ENCODE measurements around the gene WSCD2. TPM values are rescaled to one million over a fixed set of nuclear protein-coding genes. Genes with fewer than 3 reads are reported as not detected.

The WSCD2 gene
- polyA plus RNA-seq, 1 of the 3 experiments (the other 2 are of a cell fraction): 0.03 TPM

- Histone ChIP-seq H4K20me1 (ENCODE audit: insufficient read depth) (no peaks in the 10 kb centered on the region), H3K36me3 (replicated peaks in 1 of 2; ENCODE audit: control insufficient read depth in 1 of 2, insufficient read depth in 2 of 2, low read length in 1 of 2) (no peaks in the 10 kb centered on the region), H3K27ac (ENCODE audit: low read depth in 2 of 2, low read length in 1 of 2) (no peak overlapping the region), H3K79me2 (ENCODE audit: insufficient read depth) (no peaks in the 10 kb centered on the region), H3K27me3 (ENCODE audit: insufficient read depth) (no peaks in the 10 kb centered on the region), H3K4me3 (ENCODE audit: low read depth in 2 of 2, low read length in 1 of 2) (no peak overlapping the region), H3K4me2 (no peak overlapping the region), H3F3A (replicated peaks; ENCODE audit: insufficient read depth) (no peaks in the 10 kb centered on the region), H2AFZ (ENCODE audit: low read depth) (no peak overlapping the region), H3K4me1 (ENCODE audit: control insufficient read depth in 1 of 2, insufficient read depth in 2 of 2, low read depth in 1 of 2, low read length in 1 of 2) (peaks cover 0 to 6% of the 10 kb centered on the region in 2 experiments; a peak in 1 of 4 replicates), H3K9me3 (no peaks in the 10 kb centered on the region), H3K9ac (no peak overlapping the region), H3K9me2 (no peaks in the 10 kb centered on the region)
- POLR2A ChIA-PET: no interaction called here
- no peak for TF ChIP-seq JUND (IDR thresholded peaks at IDR 0.05)
- no peak for TF ChIP-seq IRF3 (IDR thresholded peaks at IDR 0.05; ENCODE audit: low read depth, low read length)
- TF ChIP-seq RXRA (IDR thresholded peaks at IDR 0.05; ENCODE audit: borderline replicate concordance, low read depth): no peak
- no peak for TF ChIP-seq EP300 (IDR thresholded peaks at IDR 0.05; ENCODE audit: borderline replicate concordance in 1 of 2, low read depth in 1 of 2, low read length in 1 of 2)
- TF ChIP-seq REST (IDR thresholded peaks at IDR 0.05; ENCODE audit: low read depth, low read length): no peak
- CTCF ChIA-PET: interaction anchor here (0.6 to 1.4 kb wide), 2 partner anchors 10 to 74 kb away, joined by 3 to 5 read pairs; no protein-coding TSS in a partner anchor
- WGBS (ENCODE audit: low lambda C conversion rate): 27% methylated on average over 3 of the region's 4 CpGs
- DNase-seq: no peak
These were observed 111.8 kb downstream of the WSCD2 start for GRCh38 chr12:108240928-108241327.

DNA sequence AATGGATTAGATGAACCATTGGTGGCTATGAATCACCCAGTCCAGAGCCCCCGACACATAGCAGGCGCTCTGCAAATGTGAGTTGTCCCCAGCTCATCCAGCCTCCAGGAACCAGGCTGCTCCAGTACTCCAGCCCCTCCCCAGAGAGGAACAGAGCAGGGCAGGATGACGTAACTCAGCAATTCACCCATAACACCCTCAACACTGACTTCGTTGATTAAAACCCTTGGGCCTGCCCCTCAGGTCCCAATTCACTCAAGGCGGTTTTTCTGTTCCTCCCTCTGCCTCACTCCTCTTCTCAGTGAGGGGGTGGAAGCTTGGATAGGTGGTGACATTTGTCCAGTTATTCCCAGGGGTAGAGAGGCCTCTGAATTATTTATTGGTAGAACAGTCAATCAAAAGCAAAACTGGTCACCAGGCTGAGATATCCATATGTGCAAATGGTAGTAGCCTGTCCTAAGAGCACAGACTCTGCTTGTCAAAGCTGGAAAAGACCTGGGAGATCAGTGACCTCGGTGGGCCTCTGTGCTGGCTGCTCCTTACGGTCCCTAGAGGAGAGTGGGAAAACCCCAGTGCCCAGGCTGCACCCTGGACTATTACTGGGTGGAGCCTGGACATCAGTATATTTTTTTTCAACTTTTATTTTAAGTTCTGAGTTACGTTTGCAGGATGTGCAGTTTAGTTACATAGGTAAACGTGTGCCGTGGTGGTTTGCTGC lies 113.1 kb downstream of the WSCD2 start:
- Histone ChIP-seq H3K9me2 (no peaks in the 10 kb centered on the region), H3K27ac (ENCODE audit: low read depth in 2 of 2, low read length in 1 of 2) (no peak overlapping the region; a peak in 1 of 4 replicates), H3K79me2 (ENCODE audit: insufficient read depth) (no peaks in the 10 kb centered on the region), H3F3A (replicated peaks; ENCODE audit: insufficient read depth) (no peaks in the 10 kb centered on the region), H3K4me3 (ENCODE audit: low read depth in 2 of 2, low read length in 1 of 2) (no peak overlapping the region), H3K9ac (no peak overlapping the region), H3K4me2 (no peak overlapping the region), H3K36me3 (replicated peaks in 1 of 2; ENCODE audit: control insufficient read depth in 1 of 2, insufficient read depth in 2 of 2, low read length in 1 of 2) (no peaks in the 10 kb centered on the region), H3K27me3 (ENCODE audit: insufficient read depth) (no peaks in the 10 kb centered on the region), H4K20me1 (ENCODE audit: insufficient read depth) (no peaks in the 10 kb centered on the region), H3K9me3 (no peaks in the 10 kb centered on the region), H2AFZ (ENCODE audit: low read depth) (no peak overlapping the region), H3K4me1 (ENCODE audit: control insufficient read depth in 1 of 2, insufficient read depth in 2 of 2, low read depth in 1 of 2, low read length in 1 of 2) (peaks cover 0 to 3% of the 10 kb centered on the region in 2 experiments; a peak in 1 of 4 replicates)
- CTCF ChIA-PET: interaction anchor here (0.6 to 1.8 kb wide), 4 partner anchors 11 to 270 kb away, joined by 3 to 7 read pairs (median 4); no protein-coding TSS in a partner anchor
- DNase-seq: no peak
- TF ChIP-seq TEAD4 (IDR thresholded peaks at IDR 0.05; ENCODE audit: borderline replicate concordance, insufficient read depth) (no peak), ELF1 (IDR thresholded peaks at IDR 0.05) (no peak), REST (IDR thresholded peaks at IDR 0.05; ENCODE audit: low read depth, low read length) (no peak), POLR2AphosphoS5 (IDR thresholded peaks at IDR 0.05; ENCODE audit: low read depth, low read length) (no peak)
- POLR2A ChIA-PET: interaction anchor here (0.5 kb wide), 1 partner anchor 36 kb away, joined by 4 read pairs; no protein-coding TSS in a partner anchor
- WGBS (ENCODE audit: low lambda C conversion rate): 33% methylated on average over 8 of the region's 10 CpGs

Measured in SK-N-SH (cell line).